ENCODE results near the gene SAG. TPM values are rescaled to one million over a fixed set of nuclear protein-coding genes. Genes with fewer than 3 reads are reported as not detected.

Gene SAG
- total and polyA plus RNA-seq, 10 of the 15 experiments (the other 5 are each of a cell fraction or from before 2014, with no cell fraction given), result 0.06 to 0.47 TPM; not detected in 8

DNA sequence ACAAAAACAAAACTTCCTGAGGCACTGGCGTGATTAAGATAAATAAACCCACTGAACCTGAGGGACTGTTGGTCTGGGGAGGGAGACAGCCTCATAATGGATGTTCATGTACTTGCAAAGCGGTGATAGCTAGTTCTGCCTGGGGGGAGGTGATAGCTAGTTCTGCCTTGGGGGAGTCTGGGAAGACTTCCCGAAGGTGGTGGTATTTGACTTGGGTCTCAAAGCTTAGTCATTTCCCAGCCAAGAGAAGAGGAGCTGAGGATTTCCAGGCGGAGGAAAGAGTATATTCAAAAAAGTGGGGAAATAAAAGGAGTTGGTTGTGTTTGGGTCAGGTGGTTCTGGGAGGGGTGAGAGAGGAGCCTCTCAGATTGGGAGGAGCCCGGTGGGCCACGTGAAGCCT lies 71.4 kb downstream of the SAG start:
- ATAC-seq (no peak), DNase-seq (ENCODE audit: low read depth, low spot score) (no peak), FAIRE-seq (no peak)
- H4K20me1 ChIP-seq (ENCODE audit: control insufficient read depth, insufficient read depth), result no peaks in the 10 kb centered on the region
- H3K9me3 ChIP-seq (replicated peaks; ENCODE audit: control insufficient read depth, insufficient read depth, low read length), result no peaks in the 10 kb centered on the region
- in situ Hi-C loops (cut with MboI), result no loop called here
- no peak overlapping the region for H3K4me2 ChIP-seq (ENCODE audit: control insufficient read depth, insufficient read depth)
- H3K4me3 ChIP-seq, result no peak overlapping the region
- intact Hi-C loops (cut with micrococcal nuclease; ENCODE audit: unreplicated experiment), result no loop called here
- TF ChIP-seq NR2C2 (IDR thresholded peaks at IDR 0.05; ENCODE audit: borderline replicate concordance, control insufficient read depth, insufficient read length, low read depth) (no peak), STAT1 (conservative IDR thresholded peaks at IDR 0.05) (no peak), MTA3 (IDR thresholded peaks at IDR 0.05; ENCODE audit: borderline replicate concordance, low read length) (no peak), ZNF207 (IDR thresholded peaks at IDR 0.05; ENCODE audit: borderline replicate concordance) (no peak), ZNF274 (IDR thresholded peaks at IDR 0.05; ENCODE audit: insufficient read depth, insufficient read length) (no peak), EZH2 (IDR thresholded peaks at IDR 0.05; ENCODE audit: borderline replicate concordance, control insufficient read depth, low read depth, low read length) (no peak), EGR1 (IDR thresholded peaks at IDR 0.05; ENCODE audit: borderline replicate concordance in 1 of 2, low read depth in 2 of 2, low read length in 2 of 2) (no peak), SIN3A (IDR thresholded peaks at IDR 0.05; ENCODE audit: low read depth, low read length) (no peak), MTA2 (IDR thresholded peaks at IDR 0.05; ENCODE audit: low read depth) (no peak), FOS (IDR thresholded peaks at IDR 0.05; ENCODE audit: borderline replicate concordance, extremely low read depth, insufficient read length) (no peak), POLR2AphosphoS5 (IDR thresholded peaks at IDR 0.05; ENCODE audit: low read length) (no peak), BACH1 (IDR thresholded peaks at IDR 0.05; ENCODE audit: borderline replicate concordance) (no peak), CBX3 (IDR thresholded peaks at IDR 0.05; ENCODE audit: borderline replicate concordance, low read depth) (no peak), KDM1A (IDR thresholded peaks at IDR 0.05; ENCODE audit: borderline replicate concordance) (no peak), GATAD2B (conservative IDR thresholded peaks at IDR 0.05; ENCODE audit: low read depth) (no peak), HDAC2 (IDR thresholded peaks at IDR 0.05) (no peak), SMC3 (IDR thresholded peaks at IDR 0.05; ENCODE audit: borderline replicate concordance, low read length) (no peak)
- TF ChIP-seq, protein P1, sequence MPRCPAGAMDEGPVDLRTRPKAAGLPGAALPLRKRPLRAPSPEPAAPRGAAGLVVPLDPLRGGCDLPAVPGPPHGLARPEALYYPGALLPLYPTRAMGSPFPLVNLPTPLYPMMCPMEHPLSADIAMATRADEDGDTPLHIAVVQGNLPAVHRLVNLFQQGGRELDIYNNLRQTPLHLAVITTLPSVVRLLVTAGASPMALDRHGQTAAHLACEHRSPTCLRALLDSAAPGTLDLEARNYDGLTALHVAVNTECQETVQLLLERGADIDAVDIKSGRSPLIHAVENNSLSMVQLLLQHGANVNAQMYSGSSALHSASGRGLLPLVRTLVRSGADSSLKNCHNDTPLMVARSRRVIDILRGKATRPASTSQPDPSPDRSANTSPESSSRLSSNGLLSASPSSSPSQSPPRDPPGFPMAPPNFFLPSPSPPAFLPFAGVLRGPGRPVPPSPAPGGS (IDR thresholded peaks at IDR 0.05; ENCODE audit: borderline replicate concordance, insufficient read depth, low read depth, low read length, poor library complexity, severe bottlenecking), result no peak
- TF ChIP-seq, protein P2, sequence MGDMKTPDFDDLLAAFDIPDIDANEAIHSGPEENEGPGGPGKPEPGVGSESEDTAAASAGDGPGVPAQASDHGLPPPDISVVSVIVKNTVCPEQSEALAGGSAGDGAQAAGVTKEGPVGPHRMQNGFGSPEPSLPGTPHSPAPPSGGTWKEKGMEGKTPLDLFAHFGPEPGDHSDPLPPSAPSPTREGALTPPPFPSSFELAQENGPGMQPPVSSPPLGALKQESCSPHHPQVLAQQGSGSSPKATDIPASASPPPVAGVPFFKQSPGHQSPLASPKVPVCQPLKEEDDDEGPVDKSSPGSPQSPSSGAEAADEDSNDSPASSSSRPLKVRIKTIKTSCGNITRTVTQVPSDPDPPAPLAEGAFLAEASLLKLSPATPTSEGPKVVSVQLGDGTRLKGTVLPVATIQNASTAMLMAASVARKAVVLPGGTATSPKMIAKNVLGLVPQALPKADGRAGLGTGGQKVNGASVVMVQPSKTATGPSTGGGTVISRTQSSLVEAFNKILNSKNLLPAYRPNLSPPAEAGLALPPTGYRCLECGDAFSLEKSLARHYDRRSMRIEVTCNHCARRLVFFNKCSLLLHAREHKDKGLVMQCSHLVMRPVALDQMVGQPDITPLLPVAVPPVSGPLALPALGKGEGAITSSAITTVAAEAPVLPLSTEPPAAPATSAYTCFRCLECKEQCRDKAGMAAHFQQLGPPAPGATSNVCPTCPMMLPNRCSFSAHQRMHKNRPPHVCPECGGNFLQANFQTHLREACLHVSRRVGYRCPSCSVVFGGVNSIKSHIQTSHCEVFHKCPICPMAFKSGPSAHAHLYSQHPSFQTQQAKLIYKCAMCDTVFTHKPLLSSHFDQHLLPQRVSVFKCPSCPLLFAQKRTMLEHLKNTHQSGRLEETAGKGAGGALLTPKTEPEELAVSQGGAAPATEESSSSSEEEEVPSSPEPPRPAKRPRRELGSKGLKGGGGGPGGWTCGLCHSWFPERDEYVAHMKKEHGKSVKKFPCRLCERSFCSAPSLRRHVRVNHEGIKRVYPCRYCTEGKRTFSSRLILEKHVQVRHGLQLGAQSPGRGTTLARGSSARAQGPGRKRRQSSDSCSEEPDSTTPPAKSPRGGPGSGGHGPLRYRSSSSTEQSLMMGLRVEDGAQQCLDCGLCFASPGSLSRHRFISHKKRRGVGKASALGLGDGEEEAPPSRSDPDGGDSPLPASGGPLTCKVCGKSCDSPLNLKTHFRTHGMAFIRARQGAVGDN (IDR thresholded peaks at IDR 0.05), result no peak
- TF ChIP-seq, protein P3, sequence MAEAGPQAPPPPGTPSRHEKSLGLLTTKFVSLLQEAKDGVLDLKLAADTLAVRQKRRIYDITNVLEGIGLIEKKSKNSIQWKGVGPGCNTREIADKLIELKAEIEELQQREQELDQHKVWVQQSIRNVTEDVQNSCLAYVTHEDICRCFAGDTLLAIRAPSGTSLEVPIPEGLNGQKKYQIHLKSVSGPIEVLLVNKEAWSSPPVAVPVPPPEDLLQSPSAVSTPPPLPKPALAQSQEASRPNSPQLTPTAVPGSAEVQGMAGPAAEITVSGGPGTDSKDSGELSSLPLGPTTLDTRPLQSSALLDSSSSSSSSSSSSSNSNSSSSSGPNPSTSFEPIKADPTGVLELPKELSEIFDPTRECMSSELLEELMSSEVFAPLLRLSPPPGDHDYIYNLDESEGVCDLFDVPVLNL (IDR thresholded peaks at IDR 0.05; ENCODE audit: low read depth, low read length), result no peak
- no peak overlapping the region for H2AFZ ChIP-seq (ENCODE audit: control insufficient read depth, low read depth, low read length)
- ChIA-PET SMC1A (ENCODE audit: uncharacterized antibody, unreplicated experiment) (interaction anchor here (1.2 kb wide), 1 partner anchor 21 kb away, joined by 3 read pairs; no protein-coding TSS in a partner anchor), CTCF (interaction anchor here (2.1 kb wide), 1 partner anchor 64 kb away, joined by 10 read pairs; no protein-coding TSS in a partner anchor), RAD21 (ENCODE audit: unreplicated experiment) (no interaction called here), POLR2A (interaction anchor here (0.5 kb wide), 1 partner anchor 545 kb away, joined by 3 read pairs; no protein-coding TSS in a partner anchor)
- no TSS peak for BruUV-seq (replicated peaks)
- 62% methylated on average over 6 of the region's 6 CpGs for WGBS (ENCODE audit: insufficient coverage, insufficient replicate concordance, low lambda C conversion rate, missing lambda C conversion rate)
- no peaks in the 10 kb centered on the region for H3K27me3 ChIP-seq (replicated peaks in 1 of 2; ENCODE audit: control insufficient read depth in 2 of 2, insufficient read depth in 2 of 2, low read length in 1 of 2)
- H3K4me1 ChIP-seq (ENCODE audit: control insufficient read depth, insufficient read depth, low read length), result peaks cover 48% of the 10 kb centered on the region
- H3K36me3 ChIP-seq (ENCODE audit: control insufficient read depth in 2 of 2, insufficient read depth in 2 of 2, low read length in 1 of 2), result peaks cover 0 to 10% of the 10 kb centered on the region in 2 experiments; a peak in 3 of 4 replicates
- H3K79me2 ChIP-seq (ENCODE audit: control insufficient read depth, insufficient read depth, low read length), result peaks cover 28% of the 10 kb centered on the region
- H3K27ac ChIP-seq (ENCODE audit: control insufficient read depth, insufficient read depth), result no peak overlapping the region
- H3K9ac ChIP-seq (ENCODE audit: control insufficient read depth, insufficient read depth, low read length), result no peak overlapping the region
